Measurements from ENCODE around the gene SMIM36.

DNA sequence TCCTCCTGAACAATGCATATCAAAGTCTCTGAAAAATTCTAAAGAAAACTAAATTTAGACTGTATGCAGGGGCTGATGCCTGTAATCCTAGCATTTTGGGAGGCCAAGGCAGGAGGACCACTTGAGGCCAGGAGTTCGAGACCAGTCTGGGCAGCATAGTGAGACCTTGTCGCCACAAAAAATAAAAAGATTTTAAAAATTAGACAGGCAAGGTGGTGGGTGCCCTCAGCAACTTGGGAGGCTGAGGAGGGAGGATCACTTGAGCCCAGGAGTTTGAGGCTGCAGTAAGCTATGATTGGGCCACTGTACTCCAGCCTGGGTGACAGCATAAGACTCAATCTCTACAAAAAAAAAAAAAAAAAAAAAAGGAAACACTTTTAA is 59.5 kb downstream of the SMIM36 start:
- TF ChIP-seq, protein P1, sequence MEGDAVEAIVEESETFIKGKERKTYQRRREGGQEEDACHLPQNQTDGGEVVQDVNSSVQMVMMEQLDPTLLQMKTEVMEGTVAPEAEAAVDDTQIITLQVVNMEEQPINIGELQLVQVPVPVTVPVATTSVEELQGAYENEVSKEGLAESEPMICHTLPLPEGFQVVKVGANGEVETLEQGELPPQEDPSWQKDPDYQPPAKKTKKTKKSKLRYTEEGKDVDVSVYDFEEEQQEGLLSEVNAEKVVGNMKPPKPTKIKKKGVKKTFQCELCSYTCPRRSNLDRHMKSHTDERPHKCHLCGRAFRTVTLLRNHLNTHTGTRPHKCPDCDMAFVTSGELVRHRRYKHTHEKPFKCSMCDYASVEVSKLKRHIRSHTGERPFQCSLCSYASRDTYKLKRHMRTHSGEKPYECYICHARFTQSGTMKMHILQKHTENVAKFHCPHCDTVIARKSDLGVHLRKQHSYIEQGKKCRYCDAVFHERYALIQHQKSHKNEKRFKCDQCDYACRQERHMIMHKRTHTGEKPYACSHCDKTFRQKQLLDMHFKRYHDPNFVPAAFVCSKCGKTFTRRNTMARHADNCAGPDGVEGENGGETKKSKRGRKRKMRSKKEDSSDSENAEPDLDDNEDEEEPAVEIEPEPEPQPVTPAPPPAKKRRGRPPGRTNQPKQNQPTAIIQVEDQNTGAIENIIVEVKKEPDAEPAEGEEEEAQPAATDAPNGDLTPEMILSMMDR (conservative IDR thresholded peaks at IDR 0.05; ENCODE audit: low read length), result no peak
- no peak for TF ChIP-seq EZH2phosphoT487 (IDR thresholded peaks at IDR 0.05; ENCODE audit: borderline replicate concordance, low read depth, low read length)
